Loucy (cell line): ENCODE measurements around the gene C1orf105.

Experiments used
- H2AFZ ChIP-seq: fragments of 200-600 bp; sonication (generic); 2 replicates; pipeline ENCODE4 v1.6.0; 2016; ENCODE audit warnings: antibody characterized with exemption, mild to moderate bottlenecking, low read length, moderate library complexity
- H3F3A ChIP-seq: fragments of 200-600 bp; 2 replicates; pipeline ENCODE4 v1.6.0; 2016; ENCODE audit warnings: antibody characterized with exemption, low read depth, mild to moderate bottlenecking
- H3K27me3 ChIP-seq: fragments of 200-600 bp; sonication (generic); 2 replicates; pipeline ENCODE4 v1.6.1; 2014; ENCODE audit warnings: low read length, mild to moderate bottlenecking; ENCODE audit not compliant: insufficient read depth, poor library complexity, severe bottlenecking
- H3K36me3 ChIP-seq: fragments of 200-600 bp; sonication (generic); 2 replicates; pipeline ENCODE4 v1.6.1; 2016; ENCODE audit warnings: low read length; ENCODE audit not compliant: insufficient read depth
- H3K4me1 ChIP-seq: fragments of 200-600 bp; sonication (generic); 2 replicates; pipeline ENCODE4 v1.5.1; 2014; ENCODE audit warnings: low read length, mild to moderate bottlenecking; ENCODE audit not compliant: insufficient read depth, poor library complexity, severe bottlenecking
- H3K4me2 ChIP-seq: fragments of 200-600 bp; sonication (generic); 2 replicates; pipeline ENCODE4 v1.6.0; 2014; ENCODE audit warnings: antibody characterized with exemption, low read length, low read depth, mild to moderate bottlenecking; ENCODE audit not compliant: poor library complexity, severe bottlenecking
- H3K4me3 ChIP-seq: fragments of 200-600 bp; sonication (generic); 2 replicates; pipeline ENCODE4 v1.5.1; 2014; ENCODE audit warnings: low read length, mild to moderate bottlenecking, mixed read lengths; ENCODE audit not compliant: poor library complexity, severe bottlenecking
- H3K79me2 ChIP-seq: fragments of 200-600 bp; sonication (generic); 2 replicates; pipeline ENCODE4 v1.6.1; 2014; ENCODE audit warnings: low read length; ENCODE audit not compliant: insufficient read depth
- H3K9ac ChIP-seq: fragments of 200-600 bp; sonication (generic); 2 replicates; pipeline ENCODE4 v1.6.0; 2014; ENCODE audit warnings: mild to moderate bottlenecking, low read depth, low read length, moderate library complexity; ENCODE audit not compliant: poor library complexity, severe bottlenecking
- H3K9me2 ChIP-seq: fragments of 200-600 bp; sonication (generic); replicated peaks from 2 replicates; pipeline ENCODE4 v1.6.1; 2016; ENCODE audit warnings: low read depth, low read length, mixed read lengths
- H3K9me3 ChIP-seq: fragments of 200-600 bp; sonication (generic); 2 replicates; pipeline ENCODE4 v1.6.1; 2014; ENCODE audit warnings: mild to moderate bottlenecking, antibody characterized with exemption, low read length, low read depth; ENCODE audit not compliant: insufficient read depth
- H4K20me1 ChIP-seq: fragments of 200-600 bp; sonication (generic); 2 replicates; pipeline ENCODE4 v1.6.0; 2014; ENCODE audit warnings: antibody characterized with exemption, low read length, mild to moderate bottlenecking; ENCODE audit not compliant: insufficient read depth, poor library complexity, severe bottlenecking
- EZH2phosphoT487 ChIP-seq: fragments of 200-600 bp; IDR thresholded peaks from 2 replicates; pipeline ENCODE4 v1.6.1; 2018; ENCODE audit warnings: antibody characterized with exemption, mild to moderate bottlenecking, moderate library complexity, borderline replicate concordance
- TF ChIP-seq, protein P1 (sequence below): fragments of 200-600 bp; sonication (generic); conservative IDR thresholded peaks from 2 replicates; pipeline ENCODE4 v1.5.1; 2014; ENCODE audit warnings: mild to moderate bottlenecking, antibody characterized with exemption, low read length

The C1orf105 gene

DNA sequence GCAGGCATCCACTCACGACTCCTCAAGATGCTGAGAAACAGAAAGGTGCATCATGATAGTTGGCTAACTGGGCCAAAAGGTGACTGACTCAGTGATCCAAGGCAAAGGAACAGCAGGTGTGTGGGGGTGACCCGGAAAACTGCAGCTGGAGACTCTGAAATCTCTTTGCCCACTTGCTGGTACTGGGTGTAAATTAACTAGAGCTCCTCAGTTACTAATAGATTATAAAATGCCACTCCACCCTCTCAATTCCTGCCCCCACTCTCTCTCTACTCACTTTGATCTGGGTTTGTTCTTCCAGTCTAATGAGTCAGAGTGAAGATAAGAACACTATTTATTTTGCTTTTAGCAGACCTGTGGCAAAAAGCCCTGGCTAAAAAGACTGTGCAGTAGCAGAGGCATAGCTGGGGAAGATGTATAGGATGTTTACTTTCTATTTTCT, 30.5 kb downstream of the C1orf105 start:
- no peak overlapping the region for H3K4me2 ChIP-seq
- H3K4me1 ChIP-seq, result peaks cover 22% of the 10 kb centered on the region
- peak overlapping the region; percentile 96; the same call in 1 of the 2 replicates for H2AFZ ChIP-seq

DNA sequence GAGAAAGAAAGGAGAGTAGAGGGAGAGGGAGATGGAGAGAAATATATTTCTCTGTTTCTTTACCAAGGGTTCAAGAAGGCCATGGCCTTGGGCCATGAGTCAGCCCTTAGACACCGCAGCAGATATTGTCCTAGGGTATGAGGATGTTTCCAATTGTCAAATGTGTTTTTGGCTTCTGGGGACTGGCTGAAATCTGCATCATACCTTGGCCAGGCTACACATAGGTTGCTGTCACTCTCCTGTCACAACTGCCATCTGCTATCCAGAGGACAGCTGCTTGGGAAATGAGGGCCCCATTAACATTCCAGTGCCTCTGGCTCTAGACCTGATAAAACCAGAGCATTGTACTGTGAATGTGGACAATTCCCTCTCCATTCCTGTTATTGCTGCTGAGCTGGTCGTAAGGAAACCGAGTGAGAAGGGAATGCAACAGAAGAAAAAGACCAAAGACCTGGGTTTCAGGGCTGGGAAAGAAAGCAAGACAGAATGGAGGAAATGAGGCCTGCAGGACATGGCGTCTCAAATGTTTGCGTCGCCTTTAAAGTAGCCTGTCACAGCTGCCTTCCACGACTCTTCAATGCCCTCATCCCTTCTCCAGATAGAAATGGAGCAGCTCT, 32.2 kb downstream of the C1orf105 start:
- H3K4me2 ChIP-seq, result no peak overlapping the region

More for the DNA sequence above, 30.5 kb downstream of the C1orf105 start:
- Histone ChIP-seq H3K9me3 (no peaks in the 10 kb centered on the region), H3K36me3 (no peaks in the 10 kb centered on the region), H3F3A (no peaks in the 10 kb centered on the region), H3K9me2 (no peaks in the 10 kb centered on the region), H3K9ac (no peak overlapping the region), H3K4me3 (no peak overlapping the region), H3K27me3 (no peaks in the 10 kb centered on the region), H4K20me1 (no peaks in the 10 kb centered on the region), H3K79me2 (no peaks in the 10 kb centered on the region)
- TF ChIP-seq, protein P1, sequence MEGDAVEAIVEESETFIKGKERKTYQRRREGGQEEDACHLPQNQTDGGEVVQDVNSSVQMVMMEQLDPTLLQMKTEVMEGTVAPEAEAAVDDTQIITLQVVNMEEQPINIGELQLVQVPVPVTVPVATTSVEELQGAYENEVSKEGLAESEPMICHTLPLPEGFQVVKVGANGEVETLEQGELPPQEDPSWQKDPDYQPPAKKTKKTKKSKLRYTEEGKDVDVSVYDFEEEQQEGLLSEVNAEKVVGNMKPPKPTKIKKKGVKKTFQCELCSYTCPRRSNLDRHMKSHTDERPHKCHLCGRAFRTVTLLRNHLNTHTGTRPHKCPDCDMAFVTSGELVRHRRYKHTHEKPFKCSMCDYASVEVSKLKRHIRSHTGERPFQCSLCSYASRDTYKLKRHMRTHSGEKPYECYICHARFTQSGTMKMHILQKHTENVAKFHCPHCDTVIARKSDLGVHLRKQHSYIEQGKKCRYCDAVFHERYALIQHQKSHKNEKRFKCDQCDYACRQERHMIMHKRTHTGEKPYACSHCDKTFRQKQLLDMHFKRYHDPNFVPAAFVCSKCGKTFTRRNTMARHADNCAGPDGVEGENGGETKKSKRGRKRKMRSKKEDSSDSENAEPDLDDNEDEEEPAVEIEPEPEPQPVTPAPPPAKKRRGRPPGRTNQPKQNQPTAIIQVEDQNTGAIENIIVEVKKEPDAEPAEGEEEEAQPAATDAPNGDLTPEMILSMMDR, result no peak
- no peak for TF ChIP-seq EZH2phosphoT487

DNA sequence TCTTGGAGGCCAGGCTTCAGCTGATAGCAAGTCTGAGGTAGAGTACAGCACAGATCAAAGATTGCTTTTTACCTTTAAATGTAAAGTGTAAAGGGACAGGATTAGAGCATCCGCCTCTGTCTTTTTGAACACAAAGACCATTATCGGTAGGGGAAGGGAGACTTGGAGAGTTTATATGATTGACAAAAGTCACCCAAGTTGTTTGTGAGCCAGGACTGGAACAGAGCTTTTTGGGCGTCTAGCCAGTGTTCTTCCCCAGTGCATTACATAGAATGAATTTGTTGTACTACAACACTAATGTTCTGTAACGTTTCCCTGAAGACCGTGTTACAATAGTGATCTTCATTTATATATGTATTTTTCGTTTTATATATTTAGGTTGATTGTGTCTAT, 32.7 kb downstream of the C1orf105 start:
- H2AFZ ChIP-seq, result no peak overlapping the region
- no peaks in the 10 kb centered on the region for H3K27me3 ChIP-seq
- peaks cover 22% of the 10 kb centered on the region for H3K4me1 ChIP-seq
- no peak overlapping the region for H3K4me2 ChIP-seq
- H3K79me2 ChIP-seq, result no peaks in the 10 kb centered on the region
- no peaks in the 10 kb centered on the region for H3K36me3 ChIP-seq
- no peaks in the 10 kb centered on the region for H4K20me1 ChIP-seq
- no peak for TF ChIP-seq EZH2phosphoT487
- TF ChIP-seq, protein P1, result no peak
- no peaks in the 10 kb centered on the region for H3K9me2 ChIP-seq
- H3K9ac ChIP-seq, result no peak overlapping the region
- no peaks in the 10 kb centered on the region for H3K9me3 ChIP-seq
- H3K4me3 ChIP-seq, result no peak overlapping the region
- no peaks in the 10 kb centered on the region for H3F3A ChIP-seq

More for the DNA sequence above, 32.2 kb downstream of the C1orf105 start:
- H3K4me3 ChIP-seq, result no peak overlapping the region
- no peak overlapping the region for H2AFZ ChIP-seq
- H3K27me3 ChIP-seq, result no peaks in the 10 kb centered on the region
- H3K79me2 ChIP-seq, result no peaks in the 10 kb centered on the region
- no peak overlapping the region for H3K9ac ChIP-seq
- H3K4me1 ChIP-seq, result peaks cover 22% of the 10 kb centered on the region
- no peaks in the 10 kb centered on the region for H3K36me3 ChIP-seq
- H3F3A ChIP-seq, result no peaks in the 10 kb centered on the region
- H3K9me2 ChIP-seq, result no peaks in the 10 kb centered on the region
- H3K9me3 ChIP-seq, result no peaks in the 10 kb centered on the region
- no peak for TF ChIP-seq EZH2phosphoT487
- TF ChIP-seq, protein P1, result no peak
- no peaks in the 10 kb centered on the region for H4K20me1 ChIP-seq
